H9 (cell line): ENCODE measurements around the gene VRK3. TPM values are rescaled to one million over a fixed set of nuclear protein-coding genes. Genes with fewer than 3 reads are reported as not detected.

Experiments
- DNase-seq: peaks from one replicate; pipeline ENCODE4 v3.0.0-alpha.2; 2017
- H2AFZ ChIP-seq: one replicate; pipeline ENCODE4 v1.6.1; 2013; ENCODE audit warnings: mild to moderate bottlenecking, low read length, control low read depth, moderate library complexity
- H2AK5ac ChIP-seq: 2 replicates; pipeline ENCODE4 v1.6.1; 2013; ENCODE audit warnings: low read length, control low read depth, mixed read lengths; ENCODE audit not compliant: insufficient read length
- H2BK120ac ChIP-seq: one replicate; pipeline ENCODE4 v1.6.1; 2013; ENCODE audit warnings: low read depth, mild to moderate bottlenecking, low read length, control low read depth, inconsistent platforms; ENCODE audit not compliant: poor library complexity, severe bottlenecking
- H2BK12ac ChIP-seq: 2 replicates; pipeline ENCODE4 v1.6.1; 2013; ENCODE audit warnings: low read length, control low read depth, mixed read lengths, low read depth; ENCODE audit not compliant: insufficient read length
- H2BK15ac ChIP-seq: 2 replicates; pipeline ENCODE4 v1.6.1; 2013; ENCODE audit warnings: low read depth, low read length, control low read depth
- H2BK20ac ChIP-seq: one replicate; pipeline ENCODE4 v1.6.1; 2013; ENCODE audit warnings: low read depth, mild to moderate bottlenecking, low read length, control low read depth, inconsistent platforms; ENCODE audit not compliant: poor library complexity, severe bottlenecking
- H2BK5ac ChIP-seq: 2 replicates; pipeline ENCODE4 v1.6.1; 2013; ENCODE audit warnings: low read length, control low read depth, mixed read lengths; ENCODE audit not compliant: insufficient read length
- H3K14ac ChIP-seq: 2 replicates; pipeline ENCODE4 v1.6.1; 2013; ENCODE audit warnings: low read length, control low read depth; ENCODE audit not compliant: insufficient read depth
- H3K18ac ChIP-seq: 2 replicates; pipeline ENCODE4 v1.6.1; 2013; ENCODE audit warnings: low read depth, mild to moderate bottlenecking, mixed read lengths, low read length, control low read depth; ENCODE audit not compliant: insufficient read length
- H3K23ac ChIP-seq: 2 replicates; pipeline ENCODE4 v1.6.1; 2013; ENCODE audit warnings: low read length, control low read depth, mixed read lengths, low read depth; ENCODE audit not compliant: insufficient read length
- H3K23me2 ChIP-seq: 2 replicates; pipeline ENCODE4 v1.6.1; 2013; ENCODE audit warnings: low read depth, mild to moderate bottlenecking, mixed read lengths, low read length, control low read depth; ENCODE audit not compliant: insufficient read length, poor library complexity, severe bottlenecking
- H3K27ac ChIP-seq: 2 replicates; pipeline ENCODE4 v1.5.1; 2013; ENCODE audit warnings: low read length, control low read depth, mixed read lengths, low read depth; ENCODE audit not compliant: insufficient read length
- H3K27me3 ChIP-seq: 2 replicates; pipeline ENCODE4 v1.6.1; 2013; ENCODE audit warnings: low read length, control low read depth, inconsistent platforms; ENCODE audit not compliant: insufficient read depth
- H3K4ac ChIP-seq: 2 replicates; pipeline ENCODE4 v1.6.1; 2013; ENCODE audit warnings: low read depth, mild to moderate bottlenecking, control low read depth, inconsistent platforms, low read length, moderate library complexity
- H3K4me1 ChIP-seq: 2 replicates; pipeline ENCODE4 v1.6.1; 2013; ENCODE audit warnings: low read length, control low read depth, inconsistent platforms; ENCODE audit not compliant: insufficient read depth
- H3K4me2 ChIP-seq: 2 replicates; pipeline ENCODE4 v1.6.1; 2013; ENCODE audit warnings: low read length, control low read depth, mixed read lengths; ENCODE audit not compliant: insufficient read length, insufficient read depth
- H3K56ac ChIP-seq: 2 replicates; pipeline ENCODE4 v1.6.1; 2013; ENCODE audit warnings: low read depth, mild to moderate bottlenecking, mixed read lengths, low read length, control low read depth; ENCODE audit not compliant: insufficient read length
- H3K79me1 ChIP-seq: 2 replicates; pipeline ENCODE4 v1.6.1; 2013; ENCODE audit warnings: low read depth, mild to moderate bottlenecking, moderate library complexity, low read length, control low read depth, inconsistent platforms; ENCODE audit not compliant: insufficient read depth, poor library complexity, severe bottlenecking
- H3K79me2 ChIP-seq: 2 replicates; pipeline ENCODE4 v1.6.1; 2013; ENCODE audit warnings: low read length, control low read depth, inconsistent platforms; ENCODE audit not compliant: insufficient read depth
- H3K9ac ChIP-seq: 2 replicates; pipeline ENCODE4 v1.6.1; 2013; ENCODE audit warnings: low read length, control low read depth, mixed read lengths; ENCODE audit not compliant: insufficient read length; ENCODE audit errors: extremely low read depth
- H3K9me3 ChIP-seq: one replicate; pipeline ENCODE4 v1.6.1; 2013; ENCODE audit warnings: low read depth, low read length, inconsistent platforms; ENCODE audit not compliant: control insufficient read depth
- H3T11ph ChIP-seq: one replicate; pipeline ENCODE4 v1.6.1; 2013; ENCODE audit warnings: mild to moderate bottlenecking, low read length, control low read depth, inconsistent platforms
- H4K20me1 ChIP-seq: one replicate; pipeline ENCODE4 v1.6.1; 2013; ENCODE audit not compliant: control insufficient read depth, insufficient read length, insufficient read depth
- H4K5ac ChIP-seq: 2 replicates; pipeline ENCODE4 v1.6.1; 2013; ENCODE audit warnings: low read depth, mild to moderate bottlenecking, mixed read lengths, low read length, control low read depth; ENCODE audit not compliant: insufficient read length
- H4K8ac ChIP-seq: replicated peaks from 2 replicates; pipeline ENCODE4 v1.6.1; 2013; ENCODE audit warnings: low read length, control low read depth, mixed read lengths, low read depth; ENCODE audit not compliant: insufficient read length
- H4K91ac ChIP-seq: 2 replicates; pipeline ENCODE4 v1.6.1; 2013; ENCODE audit warnings: low read depth, mild to moderate bottlenecking, moderate library complexity, mixed read lengths, low read length, control low read depth; ENCODE audit not compliant: insufficient read length
- H3K27ac Mint-ChIP-seq, 3 experiments: 2 replicates in 2 of 3; 3 replicates in 1 of 3; pipeline ENCODE4 v1.8.0; 2020 to 2021; ENCODE audit warnings: mixed read lengths in 3 of 3, mild to moderate bottlenecking in 1 of 3, moderate library complexity in 1 of 3
- H3K27me3 Mint-ChIP-seq: 2 replicates; pipeline ENCODE4 v1.8.0; 2021; ENCODE audit warnings: low read depth, mild to moderate bottlenecking, moderate library complexity, mixed read lengths
- H3K36me3 Mint-ChIP-seq, 3 experiments: 2 replicates in 2 of 3; 3 replicates in 1 of 3; pipeline ENCODE4 v1.8.0; 2020 to 2021; ENCODE audit warnings: low read depth in 3 of 3, mixed read lengths in 3 of 3; ENCODE audit not compliant: insufficient read depth in 1 of 3
- H3K4me1 Mint-ChIP-seq, 2 experiments: 2 replicates each; pipeline ENCODE4 v1.8.0; 2020; ENCODE audit warnings: mixed read lengths in 2 of 2
- H3K4me3 Mint-ChIP-seq, 2 experiments: 2 replicates in 1 of 2; 3 replicates in 1 of 2; pipeline ENCODE4 v1.8.0; 2020 to 2021; ENCODE audit warnings: mild to moderate bottlenecking in 2 of 2, mixed read lengths in 2 of 2, moderate library complexity in 1 of 2
- H3K9me3 Mint-ChIP-seq, 2 experiments: 2 replicates in 1 of 2; 3 replicates in 1 of 2; pipeline ENCODE4 v1.8.0; 2020; ENCODE audit warnings: mild to moderate bottlenecking in 2 of 2, mixed read lengths in 2 of 2, moderate library complexity in 1 of 2
- CTCF ChIP-seq: fragments of 200-600 bp; sonication (generic); conservative IDR thresholded peaks from 3 replicates; pipeline ENCODE4 v1.8.0; 2021; ENCODE audit warnings: antibody characterized with exemption, mild to moderate bottlenecking
- WGBS: extraction: QIAGEN DNeasy Blood & Tissue Kit; methylation state at CpG from one replicate; pipeline ENCODE4 v1.1.7; 2013; ENCODE audit warnings: missing lambda C conversion rate, low lambda C conversion rate, mixed read lengths; ENCODE audit not compliant: insufficient read length; ENCODE audit errors: extremely low coverage; 5-methylcytosine and 5-hydroxymethylcytosine counted together
- total RNA-seq: library from RNA; stranded (reverse); gene quantifications from 2 replicates; pipeline ENCODE4 v1.2.1, GENCODE V29; 2021

Gene VRK3
- total RNA-seq, 1 experiment from 2014 or later: 33.5 TPM

GRCh38 chr19:50007170-50007569 is 18.0 kb downstream of the VRK3 start:
- Histone ChIP-seq H3K4me2 (no peak overlapping the region), H2BK5ac (no peak overlapping the region), H2BK20ac (no peak overlapping the region), H2AK5ac (no peak overlapping the region), H4K5ac (no peak overlapping the region), H3K4ac (no peak overlapping the region), H3K4me1 (no peaks in the 10 kb centered on the region), H3T11ph (no peak overlapping the region), H2AFZ (no peak overlapping the region), H3K79me2 (no peaks in the 10 kb centered on the region), H4K91ac (no peak overlapping the region), H4K20me1 (no peaks in the 10 kb centered on the region), H3K27me3 (no peaks in the 10 kb centered on the region), H3K9ac (no peak overlapping the region), H3K18ac (no peak overlapping the region), H3K56ac (no peak overlapping the region), H3K79me1 (no peaks in the 10 kb centered on the region), H3K9me3 (no peaks in the 10 kb centered on the region), H2BK120ac (no peak overlapping the region), H2BK15ac (no peak overlapping the region), H4K8ac (no peak overlapping the region), H2BK12ac (no peak overlapping the region), H3K27ac (no peak overlapping the region), H3K23ac (no peak overlapping the region), H3K23me2 (no peaks in the 10 kb centered on the region), H3K14ac (no peak overlapping the region)
- Mint-ChIP-seq H3K4me1 (no peaks in the 10 kb centered on the region), H3K9me3 (no peaks in the 10 kb centered on the region), H3K36me3 (peaks cover 8 to 25% (median 23%) of the 10 kb centered on the region in 3 experiments), H3K27me3 (no peaks in the 10 kb centered on the region), H3K4me3 (no peak overlapping the region), H3K27ac (no peak overlapping the region; a peak in 1 of 7 replicates)
- no CpG with 5 or more reads among the region's 10 CpGs for WGBS
- DNase-seq: no peak
- TF ChIP-seq CTCF: no peak
